Ectodermal cell (in vitro differentiated cells): ENCODE results near the gene IFI44L.

ENCODE experiments used
- H3K27ac ChIP-seq: 2 replicates; pipeline ENCODE4 v1.7.0; 2013; ENCODE audit warnings: mild to moderate bottlenecking, low read depth, low read length; ENCODE audit not compliant: insufficient read depth, poor library complexity, severe bottlenecking
- H3K27me3 ChIP-seq: 2 replicates; pipeline ENCODE4 v1.7.0; 2013; ENCODE audit warnings: mild to moderate bottlenecking, low read length; ENCODE audit not compliant: insufficient read depth, control insufficient read depth, poor library complexity, severe bottlenecking
- H3K36me3 ChIP-seq: one replicate; pipeline ENCODE4 v1.7.0; 2013; ENCODE audit warnings: low read length; ENCODE audit not compliant: control insufficient read depth, insufficient read depth
- H3K4me1 ChIP-seq: one replicate; pipeline ENCODE4 v1.7.0; 2013; ENCODE audit warnings: low read length; ENCODE audit not compliant: control insufficient read depth, insufficient read depth
- H3K4me3 ChIP-seq: 2 replicates; pipeline ENCODE4 v1.7.0; 2013; ENCODE audit warnings: low read depth, low read length, control low read depth; ENCODE audit not compliant: insufficient read depth
- H3K9me3 ChIP-seq: 2 replicates; pipeline ENCODE4 v1.7.0; 2013; ENCODE audit warnings: mild to moderate bottlenecking, low read length, moderate library complexity; ENCODE audit not compliant: control insufficient read depth
- WGBS, 2 experiments: methylation state at CpG; one replicate each; pipeline ENCODE4 v1.1.7; 2013; ENCODE audit warnings: missing lambda C conversion rate in 2 of 2; 5-methylcytosine and 5-hydroxymethylcytosine counted together

IFI44L gene

GRCh38 chr1:78663923-78664322 is 43.7 kb downstream of the IFI44L start:
- 86% methylated on average over 2 of the region's 2 CpGs; no CpG with 5 or more reads in 1 of the 2 experiments for WGBS, 2 experiments
- no peaks in the 10 kb centered on the region for H3K27me3 ChIP-seq
- no peaks in the 10 kb centered on the region for H3K9me3 ChIP-seq
- no peaks in the 10 kb centered on the region for H3K4me1 ChIP-seq
- no peak overlapping the region for H3K4me3 ChIP-seq
- H3K27ac ChIP-seq, result no peak overlapping the region
- H3K36me3 ChIP-seq, result no peaks in the 10 kb centered on the region

- Histone ChIP-seq H3K27ac (no peak overlapping the region), H3K27me3 (no peaks in the 10 kb centered on the region), H3K4me1 (no peaks in the 10 kb centered on the region), H3K36me3 (no peaks in the 10 kb centered on the region), H3K4me3 (no peak overlapping the region), H3K9me3 (no peaks in the 10 kb centered on the region)
- WGBS, 2 experiments, result 96 to 100% methylated on average over 1 of the region's 1 CpG
Observed at GRCh38 chr1:78664763-78665162, 44.5 kb downstream of the IFI44L start.

GRCh38 chr1:78665809-78666208 is 45.6 kb downstream of the IFI44L start:
- Histone ChIP-seq H3K27me3 (no peaks in the 10 kb centered on the region), H3K9me3 (no peaks in the 10 kb centered on the region), H3K4me1 (no peaks in the 10 kb centered on the region), H3K4me3 (no peak overlapping the region), H3K27ac (no peak overlapping the region), H3K36me3 (no peaks in the 10 kb centered on the region)
- WGBS, 2 experiments, result 91 to 95% methylated on average over 6 of the region's 6 CpGs

GRCh38 chr1:78667939-78668338 is 47.7 kb downstream of the IFI44L start:
- no peak overlapping the region for H3K27ac ChIP-seq
- H3K4me3 ChIP-seq, result no peak overlapping the region
- no peaks in the 10 kb centered on the region for H3K36me3 ChIP-seq
- WGBS, 2 experiments, result 90% methylated on average over 1 of the region's 1 CpG; no CpG with 5 or more reads in 1 of the 2 experiments
- H3K9me3 ChIP-seq, result no peaks in the 10 kb centered on the region
- H3K4me1 ChIP-seq, result no peaks in the 10 kb centered on the region
- H3K27me3 ChIP-seq, result no peaks in the 10 kb centered on the region

GRCh38 chr1:78668427-78668826 is 48.2 kb downstream of the IFI44L start:
- no peak overlapping the region for H3K4me3 ChIP-seq
- no peaks in the 10 kb centered on the region for H3K9me3 ChIP-seq
- no peak overlapping the region for H3K27ac ChIP-seq
- H3K4me1 ChIP-seq, result no peaks in the 10 kb centered on the region
- no peaks in the 10 kb centered on the region for H3K36me3 ChIP-seq
- no peaks in the 10 kb centered on the region for H3K27me3 ChIP-seq

- Histone ChIP-seq H3K9me3 (no peaks in the 10 kb centered on the region), H3K4me1 (no peaks in the 10 kb centered on the region), H3K27ac (no peak overlapping the region), H3K36me3 (no peaks in the 10 kb centered on the region), H3K4me3 (no peak overlapping the region), H3K27me3 (no peaks in the 10 kb centered on the region)
- WGBS, 2 experiments, result 41 to 44% methylated on average over 1 of the region's 1 CpG
Observed at GRCh38 chr1:78672428-78672827, 52.2 kb downstream of the IFI44L start.

- H3K4me3 ChIP-seq, result no peak overlapping the region
- 85 to 90% methylated on average over 5 of the region's 5 CpGs for WGBS, 2 experiments
- H3K27me3 ChIP-seq, result no peaks in the 10 kb centered on the region
- H3K27ac ChIP-seq, result no peak overlapping the region
- H3K9me3 ChIP-seq, result no peaks in the 10 kb centered on the region
- no peaks in the 10 kb centered on the region for H3K4me1 ChIP-seq
- no peaks in the 10 kb centered on the region for H3K36me3 ChIP-seq
Observed at GRCh38 chr1:78673120-78673519, 52.9 kb downstream of the IFI44L start.

- Histone ChIP-seq H3K9me3 (no peaks in the 10 kb centered on the region), H3K4me1 (no peaks in the 10 kb centered on the region), H3K4me3 (no peak overlapping the region), H3K27me3 (no peaks in the 10 kb centered on the region), H3K36me3 (no peaks in the 10 kb centered on the region), H3K27ac (no peak overlapping the region)
- WGBS, 2 experiments, result 39 to 67% methylated on average over 5 of the region's 9 CpGs
Observed at GRCh38 chr1:78676347-78676982, 56.2 kb downstream of the IFI44L start.

GRCh38 chr1:78676993-78677392 is 56.7 kb downstream of the IFI44L start:
- WGBS, 2 experiments, result 86 to 92% methylated on average over 3 of the region's 3 CpGs

GRCh38 chr1:78677788-78678187 is 57.5 kb downstream of the IFI44L start:
- Histone ChIP-seq H3K27me3 (no peaks in the 10 kb centered on the region), H3K36me3 (no peaks in the 10 kb centered on the region), H3K4me3 (no peak overlapping the region), H3K4me1 (no peaks in the 10 kb centered on the region), H3K9me3 (no peaks in the 10 kb centered on the region), H3K27ac (no peak overlapping the region)
- 95 to 100% methylated on average over 2 to 3 of the region's 3 CpGs for WGBS, 2 experiments

More at GRCh38 chr1:78676993-78677392, 56.7 kb downstream of the IFI44L start:
- Histone ChIP-seq H3K4me1 (no peaks in the 10 kb centered on the region), H3K27ac (no peak overlapping the region), H3K36me3 (no peaks in the 10 kb centered on the region), H3K4me3 (no peak overlapping the region), H3K9me3 (no peaks in the 10 kb centered on the region), H3K27me3 (no peaks in the 10 kb centered on the region)

GRCh38 chr1:78678324-78678723 is 58.1 kb downstream of the IFI44L start:
- Histone ChIP-seq H3K27me3 (no peaks in the 10 kb centered on the region), H3K27ac (no peak overlapping the region), H3K4me1 (no peaks in the 10 kb centered on the region), H3K9me3 (no peaks in the 10 kb centered on the region), H3K4me3 (no peak overlapping the region), H3K36me3 (no peaks in the 10 kb centered on the region)
